Measurements from ENCODE around the gene CXCL13. TPM values are rescaled to one million over a fixed set of nuclear protein-coding genes. Genes with fewer than 3 reads are reported as not detected.

Gene CXCL13
- total RNA-seq, 4 donors from 2014 or later, result 0.34 TPM; not detected in 3

DNA sequence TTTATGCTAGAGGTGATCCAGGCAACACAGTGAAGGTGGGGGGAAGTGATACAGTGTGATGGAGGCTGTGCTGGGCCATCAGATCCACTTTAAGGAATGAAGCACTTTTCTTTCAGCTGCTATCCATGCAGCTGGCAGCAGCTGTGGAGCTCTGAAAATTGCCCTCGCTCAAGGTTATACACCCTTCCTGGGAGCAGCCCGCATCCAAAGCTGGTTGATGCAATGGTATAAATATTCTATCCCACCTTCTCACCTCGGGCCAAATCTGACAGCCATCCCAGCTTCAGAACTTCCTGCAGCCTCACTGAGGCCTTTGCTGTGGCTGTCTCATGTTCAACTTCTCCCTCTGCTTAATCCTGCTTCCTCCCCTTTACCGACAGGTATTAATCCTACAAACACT lies 18.6 kb downstream of the CXCL13 start:
- H3K4me3 ChIP-seq (ENCODE audit: low read depth, poor library complexity, severe bottlenecking), result no peak overlapping the region
- 76 to 80% methylated on average over 4 of the region's 4 CpGs for WGBS, 2 donors
- no peak for DNase-seq (ENCODE audit: low spot score in 2 of 2)
- intact Hi-C loops (cut with DNase I; ENCODE audit: low total_unique reads), result no loop called here
- no peak for TF ChIP-seq POLR2A (IDR thresholded peaks at IDR 0.05)
- TF ChIP-seq, protein P1, sequence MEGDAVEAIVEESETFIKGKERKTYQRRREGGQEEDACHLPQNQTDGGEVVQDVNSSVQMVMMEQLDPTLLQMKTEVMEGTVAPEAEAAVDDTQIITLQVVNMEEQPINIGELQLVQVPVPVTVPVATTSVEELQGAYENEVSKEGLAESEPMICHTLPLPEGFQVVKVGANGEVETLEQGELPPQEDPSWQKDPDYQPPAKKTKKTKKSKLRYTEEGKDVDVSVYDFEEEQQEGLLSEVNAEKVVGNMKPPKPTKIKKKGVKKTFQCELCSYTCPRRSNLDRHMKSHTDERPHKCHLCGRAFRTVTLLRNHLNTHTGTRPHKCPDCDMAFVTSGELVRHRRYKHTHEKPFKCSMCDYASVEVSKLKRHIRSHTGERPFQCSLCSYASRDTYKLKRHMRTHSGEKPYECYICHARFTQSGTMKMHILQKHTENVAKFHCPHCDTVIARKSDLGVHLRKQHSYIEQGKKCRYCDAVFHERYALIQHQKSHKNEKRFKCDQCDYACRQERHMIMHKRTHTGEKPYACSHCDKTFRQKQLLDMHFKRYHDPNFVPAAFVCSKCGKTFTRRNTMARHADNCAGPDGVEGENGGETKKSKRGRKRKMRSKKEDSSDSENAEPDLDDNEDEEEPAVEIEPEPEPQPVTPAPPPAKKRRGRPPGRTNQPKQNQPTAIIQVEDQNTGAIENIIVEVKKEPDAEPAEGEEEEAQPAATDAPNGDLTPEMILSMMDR (IDR thresholded peaks at IDR 0.05), result no peak

DNA sequence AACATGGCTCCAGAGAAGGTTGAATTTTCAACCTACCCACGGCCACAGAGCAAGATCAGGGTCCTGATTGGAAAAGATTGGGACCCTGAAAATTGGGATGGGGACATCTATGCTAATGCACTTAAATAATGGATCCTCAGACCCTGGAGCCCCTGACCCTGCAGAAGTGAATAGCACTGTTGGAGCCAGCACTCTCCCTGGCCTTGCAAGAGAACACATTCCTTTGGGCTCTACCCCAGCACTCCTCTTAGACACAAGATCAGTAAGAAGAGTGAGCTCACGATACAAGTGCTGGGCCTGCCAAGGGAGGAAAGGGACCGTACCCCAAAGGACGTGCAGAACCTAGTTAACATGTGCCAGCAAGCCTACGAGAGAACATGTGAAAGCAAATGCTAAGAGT lies 19.9 kb downstream of the CXCL13 start:
- DNase-seq (ENCODE audit: low spot score in 2 of 2), result no peak
- TF ChIP-seq, protein P1 (IDR thresholded peaks at IDR 0.05), result no peak
- no peak for TF ChIP-seq POLR2A (IDR thresholded peaks at IDR 0.05)
- H3K4me3 ChIP-seq (ENCODE audit: low read depth, poor library complexity, severe bottlenecking), result no peak overlapping the region
- WGBS, 2 donors, result 51 to 55% methylated on average over 5 of the region's 5 CpGs
- intact Hi-C loops (cut with DNase I; ENCODE audit: low total_unique reads), result no loop called here

DNA sequence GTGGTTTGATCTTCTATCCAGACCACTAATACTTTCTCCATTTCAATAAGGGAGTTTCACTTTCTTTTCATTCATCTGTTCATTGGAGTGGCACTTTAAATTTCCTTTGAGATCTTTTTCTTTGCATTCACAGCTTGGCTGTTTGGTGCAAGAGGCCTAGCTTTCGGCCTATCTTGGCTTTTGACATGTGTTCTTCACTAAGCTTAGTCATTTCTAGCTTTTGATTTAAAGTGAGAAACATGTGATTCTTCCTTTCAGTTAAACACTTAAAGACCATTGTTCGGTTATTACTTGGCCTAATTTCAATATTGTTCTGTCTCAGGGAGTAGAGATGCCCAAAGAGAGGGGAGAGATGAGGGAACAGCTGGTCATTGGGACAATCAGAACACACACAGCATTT lies 24.3 kb downstream of the CXCL13 start:
- TF ChIP-seq POLR2A (IDR thresholded peaks at IDR 0.05), result no peak
- TF ChIP-seq, protein P1 (IDR thresholded peaks at IDR 0.05), result no peak
- WGBS, 2 donors, result 68 to 71% methylated on average over 2 of the region's 2 CpGs
- intact Hi-C loops (cut with DNase I; ENCODE audit: low total_unique reads), result no loop called here
- DNase-seq (ENCODE audit: low spot score in 2 of 2), result no peak
- H3K4me3 ChIP-seq (ENCODE audit: low read depth, poor library complexity, severe bottlenecking), result no peak overlapping the region

DNA sequence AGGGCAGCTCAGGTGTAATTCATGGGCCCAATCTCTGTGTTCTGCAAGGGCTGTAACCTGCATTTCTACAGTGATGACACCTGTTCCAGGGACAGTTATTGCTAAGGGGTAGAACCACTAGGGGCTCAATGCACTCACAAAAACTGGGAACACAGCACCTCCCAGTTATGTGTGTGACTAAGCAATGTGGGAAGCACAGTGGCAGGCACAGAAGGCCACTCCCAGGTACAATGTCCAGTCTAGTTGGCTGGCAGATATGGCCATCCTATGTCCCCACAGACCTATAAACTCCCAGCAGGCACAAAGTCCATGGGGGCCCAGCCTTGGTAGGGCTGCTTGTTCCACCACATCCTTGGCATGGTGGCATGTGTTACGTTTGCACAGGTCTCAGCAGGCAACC lies 25.7 kb downstream of the CXCL13 start:
- no peak for DNase-seq (ENCODE audit: low spot score in 2 of 2)
- TF ChIP-seq, protein P1 (IDR thresholded peaks at IDR 0.05), result no peak
- TF ChIP-seq POLR2A (IDR thresholded peaks at IDR 0.05), result no peak

DNA sequence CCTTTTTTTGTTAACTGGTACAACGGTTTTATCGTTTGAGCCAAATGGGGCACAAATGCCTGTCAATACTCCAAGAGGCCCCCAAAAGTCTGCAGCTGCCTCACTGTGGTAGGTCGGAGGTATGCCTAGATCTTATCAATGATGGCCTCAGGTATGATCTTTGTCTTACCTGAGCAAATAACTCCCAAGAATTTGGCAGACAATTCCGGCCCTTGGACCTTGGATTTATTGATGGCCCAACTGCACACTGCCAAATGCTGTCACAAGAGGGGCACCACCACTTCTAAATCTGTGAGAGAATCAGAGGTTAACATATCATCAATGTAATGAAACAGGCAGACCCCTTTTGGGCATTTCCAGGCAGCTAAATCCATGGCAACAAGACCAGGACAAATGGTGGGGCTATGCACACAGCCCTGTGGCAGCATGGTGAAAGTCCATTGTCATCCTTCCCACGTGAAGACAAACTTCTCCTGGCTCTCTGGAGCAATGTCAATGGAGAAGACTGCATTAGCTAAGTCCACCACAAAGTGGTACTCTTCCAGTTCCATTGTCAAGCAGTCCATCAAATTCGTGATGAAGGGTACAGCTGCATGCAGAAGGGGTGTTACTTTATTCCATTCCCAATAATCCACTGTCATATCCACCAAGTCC lies 28.6 kb downstream of the CXCL13 start:
- 80 to 85% methylated on average over 6 of the region's 6 CpGs for WGBS, 2 donors
- DNase-seq (ENCODE audit: low spot score in 2 of 2), result no peak
- intact Hi-C loops (cut with DNase I; ENCODE audit: low total_unique reads), result no loop called here
- TF ChIP-seq, protein P1 (IDR thresholded peaks at IDR 0.05), result no peak
- no peak for TF ChIP-seq POLR2A (IDR thresholded peaks at IDR 0.05)
- no peak overlapping the region for H3K4me3 ChIP-seq (ENCODE audit: low read depth, poor library complexity, severe bottlenecking)

More for the DNA sequence above, 25.7 kb downstream of the CXCL13 start:
- intact Hi-C loops (cut with DNase I; ENCODE audit: low total_unique reads), result no loop called here
- 90 to 100% methylated on average over 1 of the region's 1 CpG for WGBS, 2 donors
- no peak overlapping the region for H3K4me3 ChIP-seq (ENCODE audit: low read depth, poor library complexity, severe bottlenecking)

DNA sequence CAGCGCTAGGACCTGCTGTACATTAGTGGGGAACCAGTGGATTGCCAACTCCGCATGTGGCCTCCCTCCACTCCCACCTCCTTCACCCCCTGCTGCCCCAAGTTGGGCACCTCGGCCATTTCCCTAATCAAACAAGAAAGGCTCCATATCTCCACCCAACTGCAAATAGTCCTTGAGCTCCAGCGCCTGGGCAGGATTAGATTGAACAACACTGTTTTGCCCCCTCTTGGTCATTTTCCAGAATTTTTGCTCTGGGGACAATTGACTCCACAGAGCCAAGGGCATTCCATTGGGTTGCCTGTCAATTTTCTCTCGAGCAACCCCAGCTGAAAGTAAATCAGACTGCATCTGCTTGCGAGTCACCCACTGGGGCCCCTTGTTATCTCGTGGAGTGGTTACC lies 29.6 kb downstream of the CXCL13 start:
- H3K4me3 ChIP-seq (ENCODE audit: low read depth, poor library complexity, severe bottlenecking), result no peak overlapping the region
- intact Hi-C loops (cut with DNase I; ENCODE audit: low total_unique reads), result no loop called here
- DNase-seq (ENCODE audit: low spot score in 2 of 2), result no peak
- whole genome bisulfite sequencing, 2 donors, result 94 to 96% methylated on average over 7 of the region's 7 CpGs
- TF ChIP-seq POLR2A (IDR thresholded peaks at IDR 0.05), result no peak
- TF ChIP-seq, protein P1 (IDR thresholded peaks at IDR 0.05), result no peak

Measured in lower leg skin (tissue), 4 donors.